ENCODE measurements around the gene CCL11.
A peak's percentile ranks its signal among the peaks of the same experiment; 100 is the strongest.
"Not testable (repeated sequence)": the region's sequence is repeated elsewhere in the genome, so short reads cannot be mapped to it uniquely, and the experiment has no call there.

Gene CCL11

DNA sequence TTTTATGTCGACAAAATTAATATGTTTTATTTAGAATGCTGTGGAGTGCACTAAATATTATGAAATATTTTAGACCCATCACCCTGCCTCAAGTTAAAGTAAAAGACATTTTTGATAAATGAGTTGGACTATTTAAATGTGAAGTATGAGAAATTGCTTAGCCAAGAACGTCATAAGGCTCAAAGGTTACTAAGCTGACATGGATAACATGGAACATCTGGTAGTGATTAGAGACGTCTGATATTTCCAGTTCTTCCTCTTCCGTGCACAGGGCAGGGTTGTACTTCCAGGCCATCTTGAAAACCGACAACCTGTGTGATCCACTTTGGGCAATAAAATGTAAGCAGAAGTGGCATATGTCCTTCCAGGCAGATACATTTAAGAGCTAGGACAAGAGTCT, 26.5 kb downstream of the CCL11 start:
- no peak for DNase-seq

DNA sequence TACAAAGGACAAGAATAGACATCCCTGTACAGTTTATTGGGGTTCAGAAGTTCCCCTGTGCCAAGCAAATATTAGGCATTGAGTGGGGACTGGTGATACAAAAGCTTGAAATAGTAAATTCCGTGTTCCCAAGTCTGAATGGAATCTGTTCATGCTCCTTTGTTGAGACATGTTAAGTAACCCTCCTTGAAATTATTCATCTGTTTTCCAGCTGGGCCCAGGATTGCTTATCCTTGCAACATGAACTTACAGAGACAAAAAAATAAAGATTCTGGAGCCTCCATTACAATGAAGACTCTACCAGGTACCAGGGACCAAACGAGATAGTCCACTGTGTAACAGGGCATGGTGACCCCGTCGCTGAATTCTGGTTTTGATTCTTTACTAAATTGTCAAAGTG, 27.6 kb downstream of the CCL11 start:
- DNase-seq, result no peak

DNA sequence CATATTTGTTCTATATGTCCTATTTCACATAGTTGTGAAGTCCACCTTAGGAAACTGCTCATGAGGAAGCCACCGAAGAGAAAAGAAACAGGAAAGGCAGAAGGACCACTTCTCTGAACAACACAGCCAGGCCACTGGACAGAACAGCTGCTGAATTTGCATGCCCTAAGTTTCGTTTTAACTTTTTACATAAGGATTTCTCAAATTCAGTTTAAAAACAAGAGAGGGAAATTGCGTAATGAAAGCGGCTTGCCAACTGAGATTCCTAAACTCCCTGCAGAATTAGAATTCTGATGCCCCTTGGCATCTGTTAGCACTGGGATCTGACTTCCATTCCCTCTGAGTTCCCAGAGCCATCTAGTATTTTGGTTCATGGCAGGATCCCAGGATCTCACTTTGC, 28.7 kb downstream of the CCL11 start:
- DNase-seq, result no peak

DNA sequence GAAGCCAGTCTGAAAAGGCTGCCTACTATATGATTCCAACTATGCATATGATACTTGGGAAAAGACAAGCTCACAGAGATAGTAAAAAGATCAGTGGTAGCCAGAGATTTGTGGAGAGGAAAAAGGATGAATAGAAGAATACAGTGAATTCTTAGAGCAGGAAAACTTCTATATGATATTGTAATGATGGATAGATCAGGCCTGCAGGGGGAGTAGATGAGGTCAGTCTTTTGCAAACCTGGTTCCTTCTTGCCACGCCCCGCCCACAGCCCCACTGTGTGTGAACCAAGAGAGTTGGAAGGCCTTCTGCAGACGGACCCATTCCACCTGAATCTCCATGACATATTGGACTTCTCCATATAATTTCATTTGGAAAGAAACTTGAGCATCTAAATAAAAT, 32.9 kb downstream of the CCL11 start:
- DNase-seq, result peak; percentile 31

DNA sequence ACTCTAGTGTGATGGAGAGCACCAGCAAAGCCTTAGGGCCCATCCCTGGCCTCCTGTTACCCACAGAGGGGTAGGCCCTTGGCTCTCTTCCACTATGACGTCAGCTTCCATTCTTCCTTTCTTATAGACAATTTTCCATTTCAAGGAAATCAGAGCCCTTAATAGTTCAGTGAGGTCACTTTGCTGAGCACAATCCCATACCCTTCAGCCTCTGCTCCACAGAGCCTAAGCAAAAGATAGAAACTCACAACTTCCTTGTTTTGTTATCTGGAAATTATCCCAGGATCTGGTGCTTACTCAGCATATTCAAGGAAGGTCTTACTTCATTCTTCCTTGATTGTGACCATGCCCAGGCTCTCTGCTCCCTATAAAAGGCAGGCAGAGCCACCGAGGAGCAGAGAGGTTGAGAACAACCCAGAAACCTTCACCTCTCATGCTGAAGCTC, 33.5 kb downstream of the CCL11 start, which contains the start of gene CCL8:
Gene CCL8, plus strand, starts transcription at position 397 of the 445 bp plus-strand sequence. CDS start 67 bp downstream, outside the sequence.
- DNase-seq, result no peak

DNA sequence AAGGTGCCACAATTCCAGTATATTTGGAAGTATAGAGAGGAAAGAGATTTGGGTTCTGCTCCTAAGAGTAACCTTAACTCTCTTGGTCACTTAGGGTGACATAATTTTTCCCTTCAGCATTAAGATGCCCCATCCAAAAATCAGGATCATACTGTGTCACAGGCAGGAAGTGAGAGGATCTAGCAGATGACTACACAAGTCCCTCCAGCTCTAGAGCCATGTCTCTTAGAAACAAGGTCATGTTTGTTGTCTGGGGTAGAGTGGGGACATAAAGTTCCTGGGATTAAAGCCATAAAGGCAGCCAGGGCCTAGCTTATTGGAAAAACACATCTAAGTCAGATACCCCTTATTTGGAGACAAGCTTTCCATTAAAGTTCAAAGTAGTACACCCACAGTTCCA, 36.4 kb downstream of the CCL11 start:
- no peak for DNase-seq

DNA sequence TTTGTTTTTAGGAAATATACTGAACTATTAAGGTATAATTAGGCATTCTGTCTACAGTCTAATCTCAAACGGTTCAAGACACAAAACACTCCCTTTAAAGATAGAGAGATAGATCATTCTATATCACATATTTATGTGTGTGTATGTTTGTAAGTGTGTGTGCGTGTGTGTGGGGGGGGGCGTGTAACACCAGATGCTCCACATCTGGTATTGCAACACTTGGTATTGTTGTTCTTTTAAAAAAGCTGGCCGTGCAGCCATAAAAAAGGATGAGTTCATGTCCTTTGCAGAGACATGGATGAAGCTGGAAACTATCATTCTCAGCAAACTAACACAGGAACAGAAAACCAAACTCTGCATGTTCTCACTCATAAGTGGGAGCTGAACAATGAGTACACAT, 42.0 kb downstream of the CCL11 start:
- DNase-seq, result not testable (repeated sequence)

DNA sequence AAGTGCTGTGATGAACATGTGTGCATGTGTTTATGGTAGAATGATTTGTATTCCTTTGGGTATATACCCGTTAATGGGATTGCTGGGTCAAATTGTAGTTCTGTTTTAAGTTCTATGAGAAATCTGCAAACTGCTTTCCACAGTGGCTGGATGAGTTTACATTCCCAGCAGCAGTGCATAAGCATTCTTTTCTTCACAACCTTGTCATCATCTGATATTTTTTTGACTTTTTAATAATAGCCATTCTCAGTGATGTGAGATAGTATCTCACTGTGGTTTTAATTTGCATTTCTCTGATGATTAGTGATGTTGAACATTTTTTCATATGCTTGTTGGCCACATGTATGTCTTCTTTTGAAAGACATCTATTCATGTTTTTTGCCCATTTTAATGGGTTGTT, 52.2 kb downstream of the CCL11 start:
- no peak for DNase-seq
